HepG2 (cell line): ENCODE results near the gene KCTD13. TPM values are rescaled to one million over a fixed set of nuclear protein-coding genes. Genes with fewer than 3 reads are reported as not detected.

ENCODE experiments used
- DNMT1 ChIP-seq: sonication (generic); formaldehyde crosslinking; IDR thresholded peaks from 2 replicates; pipeline ENCODE4 v1.5.1; 2020; ENCODE audit warnings: mild to moderate bottlenecking, missing genetic modification reagents
- E2F2 ChIP-seq: sonication (generic); formaldehyde crosslinking; IDR thresholded peaks from 2 replicates; pipeline ENCODE4 v1.4.0; 2020; ENCODE audit warnings: missing genetic modification reagents, borderline replicate concordance
- ERF ChIP-seq: IDR thresholded peaks from 2 replicates; pipeline ENCODE4 v1.6.1; 2018; ENCODE audit warnings: missing biosample characterization, missing genetic modification reagents
- GATAD2A ChIP-seq: IDR thresholded peaks from 2 replicates; pipeline ENCODE4 v1.6.1; 2016
- HCFC1 ChIP-seq: fragments of 150-350 bp; IDR thresholded peaks from 2 replicates; pipeline ENCODE4 v1.6.1; 2014; ENCODE audit warnings: low read depth, low read length
- JUND ChIP-seq: sonication (generic); formaldehyde crosslinking; IDR thresholded peaks from 2 replicates; pipeline ENCODE4 v1.8.0; 2022; ENCODE audit warnings: mild to moderate bottlenecking, missing genetic modification reagents
- KDM3A ChIP-seq: IDR thresholded peaks from 2 replicates; pipeline ENCODE4 v1.6.1; 2018; ENCODE audit warnings: low read depth, missing compliant biosample characterization
- KLF15 ChIP-seq: sonication (generic); formaldehyde crosslinking; IDR thresholded peaks from 2 replicates; pipeline ENCODE4 v1.8.1; 2023; ENCODE audit warnings: borderline replicate concordance, mild to moderate bottlenecking, inconsistent platforms, missing genetic modification reagents, mixed read lengths
- NFE2 ChIP-seq: sonication (generic); formaldehyde crosslinking; IDR thresholded peaks from 2 replicates; pipeline ENCODE4 v1.4.0; 2020; ENCODE audit warnings: missing genetic modification reagents
- NFE2L2 ChIP-seq: fragments of 150-350 bp; IDR thresholded peaks from 2 replicates; pipeline ENCODE4 v1.6.1; 2014; ENCODE audit warnings: low read length
- NKX3-1 ChIP-seq: sonication (generic); formaldehyde crosslinking; IDR thresholded peaks from 2 replicates; pipeline ENCODE4 v1.5.0; 2020; ENCODE audit warnings: missing genetic modification reagents
- NR1H2 ChIP-seq: sonication (generic); formaldehyde crosslinking; IDR thresholded peaks from 2 replicates; pipeline ENCODE4 v1.8.1; 2022; ENCODE audit warnings: low read depth, missing genetic modification reagents, borderline replicate concordance
- PAX8 ChIP-seq: sonication (generic); formaldehyde crosslinking; IDR thresholded peaks from 2 replicates; pipeline ENCODE4 v1.8.0; 2022; ENCODE audit warnings: mild to moderate bottlenecking, missing genetic modification reagents, borderline replicate concordance
- PCBP2 ChIP-seq: fragments of 200-400 bp; formaldehyde crosslinking; optimal IDR thresholded peaks from 2 replicates; pipeline ENCODE3; 2018; ENCODE audit warnings: low read length, low read depth; ENCODE audit not compliant: poor library complexity, severe bottlenecking
- PRMT3 ChIP-seq: sonication (generic); formaldehyde crosslinking; IDR thresholded peaks from 2 replicates; pipeline ENCODE4 v1.8.1; 2022; ENCODE audit warnings: low read depth, mild to moderate bottlenecking, moderate library complexity, missing genetic modification reagents, borderline replicate concordance
- RFX5 ChIP-seq: IDR thresholded peaks from 2 replicates; pipeline ENCODE4 v1.6.1; 2011; ENCODE audit warnings: low read depth, low read length, improper control_type of control experiment
- SNRNP70 ChIP-seq: fragments of 200-400 bp; formaldehyde crosslinking; IDR thresholded peaks from 2 replicates; pipeline ENCODE4 v1.6.1; 2017; ENCODE audit warnings: mild to moderate bottlenecking, low read depth, low read length, moderate library complexity
- TOPORS ChIP-seq: sonication (generic); formaldehyde crosslinking; IDR thresholded peaks from 2 replicates; pipeline ENCODE4 v1.8.0; 2023; ENCODE audit warnings: mild to moderate bottlenecking, missing genetic modification reagents
- TRIM24 ChIP-seq: sonication (generic); formaldehyde crosslinking; IDR thresholded peaks from 2 replicates; pipeline ENCODE4 v1.8.0; 2022; ENCODE audit warnings: mild to moderate bottlenecking, missing genetic modification reagents
- ZBTB21 ChIP-seq: sonication (generic); formaldehyde crosslinking; IDR thresholded peaks from 2 replicates; pipeline ENCODE4 v1.4.0; 2020; ENCODE audit warnings: missing genetic modification reagents
- ZNF230 ChIP-seq: sonication (generic); formaldehyde crosslinking; IDR thresholded peaks from 2 replicates; pipeline ENCODE4 v1.4.0; 2020; ENCODE audit warnings: mild to moderate bottlenecking, missing genetic modification reagents
- ZNF274 ChIP-seq: sonication (generic); formaldehyde crosslinking; IDR thresholded peaks from 2 replicates; pipeline ENCODE4 v1.5.1; 2020; ENCODE audit warnings: mild to moderate bottlenecking, missing genetic modification reagents
- ZNF33B ChIP-seq: sonication (generic); formaldehyde crosslinking; IDR thresholded peaks from 2 replicates; pipeline ENCODE4 v1.5.1; 2020; ENCODE audit warnings: mild to moderate bottlenecking, missing genetic modification reagents
- ZNF414 ChIP-seq: sonication (generic); formaldehyde crosslinking; IDR thresholded peaks from 2 replicates; pipeline ENCODE4 v1.5.0; 2020; ENCODE audit warnings: missing genetic modification reagents
- ZNF430 ChIP-seq: sonication (generic); formaldehyde crosslinking; IDR thresholded peaks from 2 replicates; pipeline ENCODE4 v1.9.0; 2021; ENCODE audit warnings: mild to moderate bottlenecking, missing genetic modification reagents
- ZNF441 ChIP-seq: sonication (generic); formaldehyde crosslinking; IDR thresholded peaks from 2 replicates; pipeline ENCODE4 v1.7.0; 2021; ENCODE audit warnings: missing genetic modification reagents, borderline replicate concordance
- ZNF512 ChIP-seq: sonication (generic); formaldehyde crosslinking; IDR thresholded peaks from 2 replicates; pipeline ENCODE4 v1.4.0; 2020; ENCODE audit warnings: mild to moderate bottlenecking, missing genetic modification reagents
- ZNF703 ChIP-seq: sonication (generic); formaldehyde crosslinking; IDR thresholded peaks from 2 replicates; pipeline ENCODE4 v1.5.1; 2020; ENCODE audit warnings: missing genetic modification reagents, mild to moderate bottlenecking, moderate library complexity, borderline replicate concordance
- ZSCAN29 ChIP-seq: sonication (generic); formaldehyde crosslinking; conservative IDR thresholded peaks from 2 replicates; pipeline ENCODE4 v1.4.0; 2020; ENCODE audit warnings: mild to moderate bottlenecking, missing genetic modification reagents
- polyA plus RNA-seq, 8 experiments: library from polyadenylated mRNA; depleted of rRNA in 3 of 8; stranded (reverse) in 7 of 8; unstranded in 1 of 8; fragments of >200 nt; fragmentation: Illumina TruSeq in 4 of 8; extraction: Trizol in 4 of 8; gene quantifications; 2 replicates each; pipeline versions ENCODE4 v1.2.1 to v1.2.3, GENCODE V29; 2011 to 2016; ENCODE audit warnings: low read depth in 4 of 8, missing spikeins in 1 of 8, mixed read lengths in 1 of 8; ENCODE audit not compliant: insufficient read depth in 1 of 8
- total RNA-seq, 5 experiments: library from RNA; depleted of rRNA; stranded (reverse); fragments of >200 nt; fragmentation: Illumina TruSeq; extraction: Trizol; gene quantifications; 2 replicates each; pipeline ENCODE4 v1.2.3, GENCODE V29; 2016; ENCODE audit warnings: low read depth in 1 of 5

The KCTD13 gene
- total and polyA plus RNA-seq, 2 of the 13 experiments (the other 11 are each of a cell fraction or from before 2014, with no cell fraction given): 6.3 to 14.7 TPM

- TF ChIP-seq E2F2 (CRISPR knock-in tag) (no peak), ZNF414 (CRISPR knock-in tag) (0 out of 2 replicates have a peak, but pooled peaks have one; percentile 23), HCFC1 (peak; percentile 73), ZBTB21 (peak; percentile 73), ZSCAN29 (CRISPR knock-in tag) (no peak), DNMT1 (no peak; the same call in 1 of the 2 replicates), TRIM24 (CRISPR knock-in tag) (no peak), ZNF430 (CRISPR knock-in tag) (peak; percentile 81; the same call in 1 of the 2 replicates), SNRNP70 (no peak), RFX5 (peak; percentile 54; the same call in 1 of the 2 replicates), PRMT3 (CRISPR knock-in tag) (no peak), ZNF703 (0 out of 2 replicates have a peak, but pooled peaks have one; percentile 12), TOPORS (CRISPR knock-in tag) (peak; percentile 93), ZNF274 (CRISPR knock-in tag) (0 out of 2 replicates have a peak, but pooled peaks have one; percentile 17), GATAD2A (CRISPR knock-in tag) (peak; percentile 79), NFE2 (CRISPR knock-in tag) (no peak), NR1H2 (CRISPR knock-in tag) (no peak), KDM3A (CRISPR knock-in tag) (peak; percentile 91), PAX8 (CRISPR knock-in tag) (no peak), JUND (CRISPR knock-in tag) (0 out of 2 replicates have a peak, but pooled peaks have one; percentile 57), ZNF33B (CRISPR knock-in tag) (no peak), ERF (CRISPR knock-in tag) (peak; percentile 95), NFE2L2 (no peak), ZNF441 (CRISPR knock-in tag) (no peak), KLF15 (no peak), NKX3-1 (no peak), ZNF230 (CRISPR knock-in tag) (no peak; the same call in 1 of the 2 replicates), ZNF512 (CRISPR knock-in tag) (no peak), PCBP2 (peak; percentile 33)
Measured at GRCh38 chr16:29862884-29863668, 63.0 kb downstream of the KCTD13 start, which contains the start of gene CDIPT (continued).
